PC-9 (cell line): ENCODE data around the gene PDE4DIP. TPM values are rescaled to one million over a fixed set of nuclear protein-coding genes. Genes with fewer than 3 reads are reported as not detected.
"Not testable (repeated sequence)": the region's sequence is repeated elsewhere in the genome, so short reads cannot be mapped to it uniquely, and the experiment has no call there.

Source experiments
- BruUV-seq: library from RNA; stranded (reverse); fragments of 400-500 nt; replicated peaks from 2 replicates; lab custom pipeline; 2021; lab: Mats Ljungman, UMichigan
- CTCF ChIA-PET: fragments of 300-600 bp; sonication (Branson Sonifier 250); formaldehyde crosslinking; loops from one replicate; lab custom pipeline; 2022; ENCODE audit warnings: antibody characterized with exemption; lab: Charles Lee
- POLR2A ChIA-PET: fragments of 300-600 bp; sonication (Branson Sonifier 250); formaldehyde crosslinking; loops from one replicate; lab custom pipeline; 2022; ENCODE audit warnings: antibody characterized with exemption; ENCODE audit not compliant: unreplicated experiment; lab: Charles Lee
- DNase-seq, 2 experiments: peaks; one replicate each; pipeline versions ENCODE4 v3.0.0 to v3.0.0-alpha.2; 2015 to 2022; ENCODE audit warnings: mixed read lengths in 1 of 2
- H2AFZ ChIP-seq: fragments of 200-600 bp; sonication (generic); 2 replicates; pipeline ENCODE4 v1.8.1; 2017; ENCODE audit warnings: antibody characterized with exemption
- H3F3A ChIP-seq: fragments of 200-600 bp; sonication (generic); 2 replicates; pipeline ENCODE4 v1.8.1; 2017; ENCODE audit warnings: antibody characterized with exemption, mild to moderate bottlenecking, low read depth; ENCODE audit not compliant: insufficient read depth
- H3K27ac ChIP-seq: fragments of 200-600 bp; sonication (generic); 2 replicates; pipeline ENCODE4 v1.6.1; 2016; ENCODE audit warnings: mixed run types
- H3K27me3 ChIP-seq: fragments of 200-600 bp; sonication (generic); 2 replicates; pipeline ENCODE4 v1.6.1; 2016; ENCODE audit warnings: low read depth, mixed run types; ENCODE audit not compliant: insufficient read depth
- H3K36me3 ChIP-seq: fragments of 200-600 bp; sonication (generic); 2 replicates; pipeline ENCODE4 v1.6.1; 2016; ENCODE audit warnings: low read depth, mixed run types
- H3K4me1 ChIP-seq: fragments of 200-600 bp; sonication (generic); replicated peaks from 2 replicates; pipeline ENCODE4 v1.6.1; 2016; ENCODE audit warnings: mixed run types; ENCODE audit not compliant: insufficient read depth
- H3K4me2 ChIP-seq: fragments of 200-600 bp; sonication (generic); 2 replicates; pipeline ENCODE4 v1.6.1; 2017; ENCODE audit warnings: mixed run types
- H3K4me3 ChIP-seq: fragments of 200-600 bp; sonication (generic); 2 replicates; pipeline ENCODE4 v1.6.1; 2016; ENCODE audit warnings: mixed run types
- H3K79me2 ChIP-seq: fragments of 200-600 bp; sonication (generic); 2 replicates; pipeline ENCODE4 v1.6.1; 2017; ENCODE audit warnings: low read depth, mixed run types
- H3K9me2 ChIP-seq: fragments of 200-600 bp; sonication (generic); 2 replicates; pipeline ENCODE4 v1.8.1; 2017; ENCODE audit warnings: mild to moderate bottlenecking; ENCODE audit not compliant: insufficient read depth
- H3K9me3 ChIP-seq: fragments of 200-600 bp; sonication (generic); 2 replicates; pipeline ENCODE4 v1.8.1; 2016; ENCODE audit warnings: low read depth; ENCODE audit not compliant: insufficient read depth
- H4K20me1 ChIP-seq: fragments of 200-600 bp; sonication (generic); 2 replicates; pipeline ENCODE4 v1.8.1; 2017; ENCODE audit not compliant: insufficient read depth
- intact Hi-C: fragments of 100-400 bp; cut with micrococcal nuclease; formaldehyde crosslinking; loops from one replicate; pipeline ENCODE4 v1.10.0; 2022; ENCODE audit not compliant: unreplicated experiment
- total RNA-seq: library from RNA; stranded (reverse); gene quantifications from 2 replicates; pipeline ENCODE4 v1.2.3, GENCODE V29; 2021

The PDE4DIP gene
- total RNA-seq, 1 experiment from 2014 or later = 28.1 TPM

DNA sequence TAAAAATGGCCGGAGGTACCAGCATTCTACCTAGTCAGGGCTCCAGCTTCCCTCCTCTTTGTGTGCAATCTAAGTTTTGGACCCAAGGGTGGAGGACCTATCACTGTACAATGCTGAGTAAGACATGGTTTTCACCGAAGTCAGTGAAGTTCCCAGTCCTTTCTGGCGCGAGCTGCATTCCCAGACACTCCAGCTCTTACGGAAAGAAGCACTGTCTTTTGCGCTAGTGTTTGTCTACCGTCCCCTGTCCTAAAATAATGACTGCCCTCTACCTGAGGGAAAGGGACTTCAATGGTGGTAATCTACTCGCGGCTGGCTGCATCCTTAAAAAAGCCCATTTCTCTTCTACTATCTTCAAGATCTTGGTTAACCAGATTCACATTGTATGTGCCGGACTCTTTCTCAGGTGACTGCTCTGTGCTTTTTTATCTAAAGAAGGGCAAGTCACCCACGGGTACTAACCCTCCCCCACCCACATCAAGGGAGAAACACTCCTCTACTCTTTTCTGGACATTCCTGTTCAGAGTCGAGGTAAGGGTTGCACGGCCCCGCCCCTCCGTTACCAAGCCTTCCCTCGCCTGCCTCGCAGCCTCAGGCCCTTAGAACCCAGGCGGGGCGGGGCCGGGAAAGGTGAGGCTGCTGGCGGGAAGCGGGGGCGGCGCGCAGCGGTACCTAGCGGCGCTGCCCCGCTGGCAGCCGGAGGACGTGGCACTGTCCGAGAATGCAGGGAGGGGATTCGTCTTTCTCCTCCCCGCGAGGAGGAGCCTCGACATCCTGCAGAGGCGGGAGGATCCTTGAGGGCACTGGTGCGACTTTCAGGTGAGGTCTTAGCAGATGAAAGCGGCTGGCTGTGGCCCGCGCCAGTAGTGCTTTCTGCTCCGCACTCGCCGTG is 107.4 kb downstream of the PDE4DIP start:
- DNase-seq = peak; percentile 83 to 88
- H3K36me3 ChIP-seq, intact Hi-C loops, H3K27me3 ChIP-seq, H3K9me2 ChIP-seq, H3K4me1 ChIP-seq, H3F3A ChIP-seq, H3K79me2 ChIP-seq, POLR2A ChIA-PET, H4K20me1 ChIP-seq, H3K9me3 ChIP-seq, CTCF ChIA-PET: not testable (repeated sequence)
- Histone ChIP-seq H2AFZ (peak overlapping the region; percentile 74), H3K27ac (peak overlapping the region; percentile 73), H3K4me2 (peak overlapping the region; percentile 44), H3K4me3 (peak overlapping the region; percentile 89)
- TSS peak; percentile 94 for BruUV-seq

GRCh38 chr1:148952253-148952937 is 108.2 kb downstream of the PDE4DIP start:
- POLR2A ChIA-PET, H3K9me3 ChIP-seq, H3K27me3 ChIP-seq, BruUV-seq, H3K4me1 ChIP-seq, H3K36me3 ChIP-seq, intact Hi-C loops, H3K9me2 ChIP-seq, H3K79me2 ChIP-seq, CTCF ChIA-PET, H3F3A ChIP-seq, H4K20me1 ChIP-seq, H2AFZ ChIP-seq: not testable (repeated sequence)
- peak overlapping the region; percentile 73 for H3K27ac ChIP-seq
- peak overlapping the region; percentile 97 for H3K4me2 ChIP-seq
- H3K4me3 ChIP-seq = peak overlapping the region; percentile 89
- peak in 1 of 2 experiments; percentile 82 for DNase-seq

GRCh38 chr1:148952938-148953616 is 108.8 kb downstream of the PDE4DIP start:
- H3K4me3 ChIP-seq = peak overlapping the region; percentile 89
- CTCF ChIA-PET, H3K27ac ChIP-seq, intact Hi-C loops, H2AFZ ChIP-seq, H3K9me3 ChIP-seq, H3K79me2 ChIP-seq, POLR2A ChIA-PET, H3K9me2 ChIP-seq, H4K20me1 ChIP-seq, H3F3A ChIP-seq, H3K36me3 ChIP-seq, H3K4me1 ChIP-seq, H3K27me3 ChIP-seq: not testable (repeated sequence)
- peak overlapping the region; percentile 97 for H3K4me2 ChIP-seq
- peak; percentile 12 to 35 for DNase-seq
- BruUV-seq = TSS peak; percentile 64

DNA sequence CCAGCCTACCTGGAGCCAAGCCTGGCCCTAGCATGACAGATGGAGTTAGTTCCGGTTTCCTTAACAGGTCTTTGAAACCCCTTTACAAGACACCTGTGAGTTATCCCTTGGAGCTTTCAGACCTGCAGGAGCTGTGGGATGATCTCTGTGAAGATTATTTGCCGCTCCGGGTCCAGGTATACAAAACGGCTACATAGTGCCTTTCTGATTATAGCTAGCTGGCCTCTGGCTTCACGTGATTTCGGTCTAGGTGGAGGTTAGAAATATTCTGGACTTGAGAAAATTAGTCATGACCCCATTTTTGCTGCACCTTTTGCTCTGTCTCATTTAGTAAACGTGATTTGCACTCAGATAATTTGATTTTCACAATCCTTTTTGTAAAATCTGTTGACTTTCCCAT is 109.5 kb downstream of the PDE4DIP start:
- intact Hi-C loops, DNase-seq, CTCF ChIA-PET, H3K9me2 ChIP-seq, H3K9me3 ChIP-seq, H3K36me3 ChIP-seq, H2AFZ ChIP-seq, H3K27ac ChIP-seq, H4K20me1 ChIP-seq, POLR2A ChIA-PET, H3K79me2 ChIP-seq, H3F3A ChIP-seq, H3K27me3 ChIP-seq, BruUV-seq, H3K4me1 ChIP-seq: not testable (repeated sequence)
- H3K4me2 ChIP-seq = peak overlapping the region; percentile 97
- H3K4me3 ChIP-seq = peak overlapping the region; percentile 39; the same call in 1 of the 2 replicates

DNA sequence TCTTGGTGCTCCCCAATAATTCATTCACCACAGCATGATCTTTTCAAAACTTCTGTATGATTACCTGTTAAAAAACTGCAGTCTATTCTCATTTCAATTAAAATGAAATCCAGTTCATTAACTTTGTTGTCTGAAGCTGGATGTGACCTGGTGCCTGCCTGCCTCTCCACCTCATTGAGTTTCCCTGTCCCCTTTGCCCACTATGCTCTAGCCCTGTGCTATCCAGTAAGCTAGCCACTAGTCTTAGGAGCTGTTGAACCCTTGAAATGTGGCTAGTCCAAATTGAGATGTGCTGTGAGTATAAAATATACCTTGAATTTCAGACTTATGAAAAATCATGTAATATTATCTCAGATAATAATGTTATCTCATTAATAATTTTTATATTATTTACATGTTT is 114.1 kb downstream of the PDE4DIP start:
- H3K27me3 ChIP-seq, H3K79me2 ChIP-seq, POLR2A ChIA-PET, H3K4me2 ChIP-seq, H3K4me3 ChIP-seq, intact Hi-C loops, H3K4me1 ChIP-seq, H2AFZ ChIP-seq, H3F3A ChIP-seq, H3K9me3 ChIP-seq, H4K20me1 ChIP-seq, DNase-seq, BruUV-seq, CTCF ChIA-PET, H3K27ac ChIP-seq, H3K9me2 ChIP-seq, H3K36me3 ChIP-seq: not testable (repeated sequence)

DNA sequence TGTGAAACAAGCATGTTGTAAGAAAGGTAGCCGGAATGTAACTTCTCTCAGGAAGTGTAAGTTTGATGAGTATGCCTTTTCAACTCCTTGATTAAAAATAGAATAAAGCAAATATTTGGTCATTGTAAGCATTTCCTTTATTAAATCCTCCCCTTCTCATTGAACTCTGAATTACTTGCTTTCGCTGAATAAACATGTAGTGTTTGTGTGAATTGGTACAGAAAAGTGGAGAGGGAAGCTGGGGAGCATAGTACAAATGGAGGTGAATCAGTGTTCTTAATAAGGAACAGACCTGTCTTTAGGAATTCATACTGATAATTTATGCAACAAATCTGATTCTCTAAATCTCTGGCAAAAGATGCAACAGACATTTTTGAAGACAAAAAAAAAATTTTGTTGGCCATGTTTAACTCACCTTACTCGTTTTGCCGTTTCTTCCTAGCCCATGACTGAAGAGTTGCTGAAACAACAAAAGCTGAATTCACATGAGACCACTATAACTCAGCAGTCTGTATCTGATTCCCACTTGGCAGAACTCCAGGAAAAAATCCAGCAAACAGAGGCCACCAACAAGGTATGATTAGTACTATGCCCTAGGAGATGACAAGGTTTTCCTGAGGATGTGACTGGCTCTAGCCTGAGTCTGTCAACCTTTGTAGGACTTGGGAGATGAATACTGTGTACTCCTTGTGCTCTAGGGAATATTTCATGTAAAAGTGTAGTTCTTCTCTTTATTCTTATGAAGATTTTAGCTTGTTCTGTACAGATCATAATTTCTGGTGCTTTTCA is 116.2 kb downstream of the PDE4DIP start:
- intact Hi-C loops, CTCF ChIA-PET, DNase-seq, H4K20me1 ChIP-seq, H3K4me3 ChIP-seq, H3K9me3 ChIP-seq, H3F3A ChIP-seq, H3K79me2 ChIP-seq, H3K9me2 ChIP-seq, H2AFZ ChIP-seq, H3K36me3 ChIP-seq, H3K4me1 ChIP-seq, H3K4me2 ChIP-seq, BruUV-seq, H3K27me3 ChIP-seq, POLR2A ChIA-PET, H3K27ac ChIP-seq: not testable (repeated sequence)
